CD4-positive, alpha-beta T cell (primary cell): Measurements from ENCODE around the gene NDUFA12. TPM values are rescaled to one million over a fixed set of nuclear protein-coding genes. Genes with fewer than 3 reads are reported as not detected.

ENCODE experiments used
- ATAC-seq: fragments of 200-7000 bp; cut with Tn5 transposase; one replicate; pipeline ENCODE4 v1.10.0; 2022; ENCODE audit warnings: mild to moderate bottlenecking; ENCODE audit not compliant: poor library complexity
- CTCF ChIA-PET: fragments of 350-600 bp; sonication (Branson Sonifier 250); formaldehyde crosslinking; loops from one replicate; lab custom pipeline; 2021; ENCODE audit warnings: antibody characterized with exemption, inconsistent platforms; lab: Charles Lee
- POLR2A ChIA-PET: fragments of 350-600 bp; sonication (Branson Sonifier 250); formaldehyde crosslinking; loops from one replicate; lab custom pipeline; 2021; ENCODE audit warnings: antibody characterized with exemption, inconsistent platforms; lab: Charles Lee
- DNase-seq, 14 experiments: peaks; one replicate each; pipeline ENCODE4 v3.0.0-alpha.2; 2013 to 2020; ENCODE audit warnings: mixed read lengths in 2 of 14
- H3K27ac ChIP-seq, 2 donors: one replicate each; pipeline versions ENCODE4 v1.5.1 to v1.7.0; 2013; ENCODE audit warnings: low read length in 2 of 2, low read depth in 1 of 2, mild to moderate bottlenecking in 1 of 2
- H3K27me3 ChIP-seq, 2 experiments: 1 replicate in 1 of 2; 2 replicates in 1 of 2; pipeline versions ENCODE4 v1.6.1 to v1.7.0; 2013; ENCODE audit warnings: low read length in 2 of 2, control low read depth in 1 of 2, mild to moderate bottlenecking in 1 of 2, moderate library complexity in 1 of 2; ENCODE audit not compliant: insufficient read depth in 2 of 2, control insufficient read depth in 1 of 2
- H3K36me3 ChIP-seq: one replicate; pipeline ENCODE4 v1.6.1; 2013; ENCODE audit warnings: low read length, control low read depth; ENCODE audit not compliant: insufficient read depth
- H3K4me1 ChIP-seq: one replicate; pipeline ENCODE4 v1.6.1; 2013; ENCODE audit warnings: low read length, control low read depth; ENCODE audit not compliant: insufficient read depth
- H3K4me3 ChIP-seq: one replicate; pipeline ENCODE4 v1.5.1; 2013; ENCODE audit warnings: mild to moderate bottlenecking, low read length, moderate library complexity
- H3K9me3 ChIP-seq, 2 experiments: 1 replicate in 1 of 2; 2 replicates in 1 of 2; pipeline versions ENCODE4 v1.6.1 to v1.7.0; 2013; ENCODE audit warnings: low read length in 2 of 2, mild to moderate bottlenecking in 2 of 2, control low read depth in 1 of 2, moderate library complexity in 1 of 2; ENCODE audit not compliant: control insufficient read depth in 1 of 2, insufficient read depth in 1 of 2
- H3K27ac Mint-ChIP-seq: one replicate; pipeline ENCODE4 v1.8.0; 2020; ENCODE audit warnings: mixed read lengths
- H3K27me3 Mint-ChIP-seq: one replicate; pipeline ENCODE4 v1.8.0; 2021; ENCODE audit warnings: mixed read lengths
- H3K36me3 Mint-ChIP-seq: one replicate; pipeline ENCODE4 v1.8.0; 2021; ENCODE audit warnings: low read depth, mixed read lengths
- H3K4me1 Mint-ChIP-seq: one replicate; pipeline ENCODE4 v1.8.0; 2021; ENCODE audit warnings: low read depth, mixed read lengths
- H3K4me3 Mint-ChIP-seq: one replicate; pipeline ENCODE4 v1.8.0; 2020; ENCODE audit warnings: mild to moderate bottlenecking, mixed read lengths
- H3K9me3 Mint-ChIP-seq: one replicate; pipeline ENCODE4 v1.8.0; 2020; ENCODE audit warnings: mixed read lengths
- CTCF ChIP-seq: fragments of 200-600 bp; IDR thresholded peaks from one replicate; pipeline ENCODE4 v1.8.0; 2022; ENCODE audit warnings: antibody characterized with exemption, mild to moderate bottlenecking
- intact Hi-C, 2 experiments: fragments of 100-400 bp; cut with DNase I in 1 of 2; cut with micrococcal nuclease in 1 of 2; formaldehyde crosslinking; loops; one replicate each; pipeline versions ENCODE4 v1.15.1 to v1.9.0; 2023 to 2025; cut with DNase I, micrococcal nuclease
- total RNA-seq, 174 experiments: library from RNA in 2 of 174; stranded (reverse) in 2 of 174; gene quantifications; one replicate each; pipeline ENCODE4 v1.2.3 and lab custom pipeline; 2021 to 2026

NDUFA12 gene
- total RNA-seq, 2 experiments from 2014 or later, result 43.3 to 43.7 TPM

- H3K27me3 ChIP-seq, result no peaks in the 10 kb centered on the region
- CTCF ChIA-PET, result interaction anchor here (0.7 kb wide), 1 partner anchor 38 kb away, joined by 3 read pairs; no protein-coding TSS in a partner anchor
- H3K4me3 Mint-ChIP-seq, result no peak overlapping the region
- H3K4me3 ChIP-seq, result no peak overlapping the region
- H3K36me3 Mint-ChIP-seq, result peaks cover 24% of the 10 kb centered on the region
- peaks cover 40% of the 10 kb centered on the region for H3K4me1 ChIP-seq
- DNase-seq, result no peak
- no peaks in the 10 kb centered on the region for H3K9me3 ChIP-seq
- no peak for ATAC-seq
- peaks cover 66% of the 10 kb centered on the region for H3K4me1 Mint-ChIP-seq
- H3K27me3 Mint-ChIP-seq, result no peaks in the 10 kb centered on the region
- H3K27ac Mint-ChIP-seq, result no peak overlapping the region
- TF ChIP-seq CTCF, result no peak
- no peak overlapping the region for H3K27ac ChIP-seq
- peaks cover 20% of the 10 kb centered on the region for H3K36me3 ChIP-seq
- intact Hi-C loops, result loop anchor here (1.0 to 5.0 kb wide), 4 partner anchors 273 to 846 kb away; partner anchors contain the start of gene PLXNC1 (in 1 of the 2)
- POLR2A ChIA-PET, result no interaction called here
- H3K9me3 Mint-ChIP-seq, result no peaks in the 10 kb centered on the region
Measured at GRCh38 chr12:94979941-94980340, 23.6 kb downstream of the NDUFA12 start.

DNA sequence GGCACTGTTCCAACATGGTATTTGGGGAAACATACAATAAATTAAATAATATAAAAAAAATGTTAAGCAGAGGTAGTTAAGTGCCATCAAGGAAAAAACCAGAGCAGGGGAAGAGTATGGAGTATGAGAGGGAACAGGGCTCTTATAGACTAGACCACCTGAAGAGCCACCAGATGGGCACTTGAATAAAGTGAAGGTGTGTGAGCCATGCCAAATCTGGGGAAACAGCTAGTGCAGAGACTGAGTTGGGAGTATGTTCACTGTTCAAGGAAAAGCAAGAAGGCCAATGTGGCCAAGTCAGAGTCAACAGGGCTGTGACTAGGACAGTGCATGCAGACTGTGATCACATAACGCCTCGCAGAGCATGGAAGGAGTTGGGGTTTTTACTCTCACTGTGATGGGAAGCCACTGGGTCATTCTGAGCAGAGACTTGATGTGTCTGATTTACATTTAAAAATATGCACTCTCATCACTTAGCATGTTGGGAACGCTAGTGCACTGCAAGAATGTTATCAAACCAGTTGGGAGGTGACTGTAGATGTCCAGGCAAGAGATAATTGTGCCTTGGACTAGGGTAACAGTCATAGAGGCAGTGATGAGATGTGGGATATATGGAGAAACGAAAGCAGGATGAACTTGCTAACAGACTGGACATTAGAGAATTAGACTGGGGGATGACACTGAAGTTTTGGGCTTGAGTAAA, 25.6 kb downstream of the NDUFA12 start:
- Mint-ChIP-seq H3K4me1 (peaks cover 60% of the 10 kb centered on the region), H3K36me3 (peaks cover 28% of the 10 kb centered on the region), H3K4me3 (no peak overlapping the region), H3K9me3 (no peaks in the 10 kb centered on the region), H3K27ac (no peak overlapping the region), H3K27me3 (no peaks in the 10 kb centered on the region)
- Histone ChIP-seq H3K27ac (no peak overlapping the region), H3K4me1 (peaks cover 26% of the 10 kb centered on the region), H3K4me3 (no peak overlapping the region), H3K9me3 (no peaks in the 10 kb centered on the region), H3K36me3 (peaks cover 16% of the 10 kb centered on the region), H3K27me3 (no peaks in the 10 kb centered on the region)
- intact Hi-C loops, result loop anchor here in 1 of 2 experiments (2.0 kb wide), 1 partner anchor 375 kb away; no protein-coding TSS in a partner anchor
- ChIA-PET POLR2A (no interaction called here), CTCF (no interaction called here)
- no peak for ATAC-seq
- no peak for DNase-seq
- no peak for TF ChIP-seq CTCF

- intact Hi-C loops, result no loop called here
- Histone ChIP-seq H3K4me1 (peaks cover 9% of the 10 kb centered on the region), H3K27ac (no peak overlapping the region), H3K4me3 (no peak overlapping the region), H3K9me3 (no peaks in the 10 kb centered on the region), H3K36me3 (peaks cover 43% of the 10 kb centered on the region), H3K27me3 (no peaks in the 10 kb centered on the region)
- H3K27ac Mint-ChIP-seq, result no peak overlapping the region
- H3K4me3 Mint-ChIP-seq, result no peak overlapping the region
- peaks cover 61% of the 10 kb centered on the region for H3K36me3 Mint-ChIP-seq
- no peak for DNase-seq
- no peaks in the 10 kb centered on the region for H3K9me3 Mint-ChIP-seq
- no peak for ATAC-seq
- no peaks in the 10 kb centered on the region for H3K27me3 Mint-ChIP-seq
- ChIA-PET POLR2A (interaction anchor here (0.7 to 1.1 kb wide), 2 partner anchors 10 to 31 kb away, joined by 3 read pairs; partner anchors contain the start of gene NDUFA12), CTCF (interaction anchor here (0.6 kb wide), 1 partner anchor 601 kb away, joined by 3 read pairs; no protein-coding TSS in a partner anchor)
- H3K4me1 Mint-ChIP-seq, result peaks cover 26% of the 10 kb centered on the region
- TF ChIP-seq CTCF, result no peak
Measured at GRCh38 chr12:94973221-94973620, 30.3 kb downstream of the NDUFA12 start.
